Adrenal gland (tissue), 5 donors: ENCODE results near the gene SPOP.

Experiments
- CTCF ChIP-seq, 6 experiments: fragments of 450-650 bp in 4 of 6; fragments of 200-600 bp in 2 of 6; sonication (generic) in 1 of 6; IDR thresholded peaks; 1 replicate in 5 of 6; 2 replicates in 1 of 6; pipeline versions ENCODE4 v1.5.1 to v1.8.0; 2016 to 2021; ENCODE audit warnings: antibody characterized with exemption in 6 of 6, mild to moderate bottlenecking in 2 of 6, moderate library complexity in 1 of 6
- POLR2A ChIP-seq, 2 donors: fragments of 450-650 bp; IDR thresholded peaks; one replicate each; pipeline ENCODE4 v1.6.1; 2017; ENCODE audit warnings: antibody characterized with exemption in 2 of 2, mild to moderate bottlenecking in 2 of 2, moderate library complexity in 1 of 2
- donor health status: DM: no; HTN: no; CAD: no.

- no peak for TF ChIP-seq POLR2A (IDR thresholded peaks at IDR 0.05)
- TF ChIP-seq CTCF (IDR thresholded peaks at IDR 0.05) = no peak
These were observed 95.7 kb downstream of the SPOP start for GRCh38 chr17:49582055-49582722.
